HEK293 (cell line): ENCODE data around the gene MACROH2A1.
A peak's percentile ranks its signal among the peaks of the same experiment; 100 is the strongest.

Experiments
- CTCF ChIA-PET: fragments of 350-600 bp; formaldehyde crosslinking; extraction: SDS; loops from one replicate; lab custom pipeline; 2021; ENCODE audit warnings: antibody characterized with exemption; lab: Yijun Ruan, JAX
- POLR2A ChIA-PET: fragments of 300-600 bp; formaldehyde crosslinking; extraction: SDS; loops from one replicate; lab custom pipeline; 2020; ENCODE audit warnings: antibody characterized with exemption, inconsistent platforms; lab: Yijun Ruan, JAX
- H3K27ac ChIP-seq: fragments of 200-500 bp; sonication (Bioruptor generic); 2 replicates; pipeline ENCODE4 v1.5.1; 2014; ENCODE audit warnings: low read depth, low read length, control low read depth, inconsistent platforms; ENCODE audit errors: extremely low read depth
- H3K36me3 ChIP-seq, 2 experiments: fragments of 200-500 bp in 1 of 2; sonication (Bioruptor generic) in 1 of 2; 1 replicate in 1 of 2; 2 replicates in 1 of 2; pipeline ENCODE4 v1.5.1; 2014 to 2017; ENCODE audit warnings: inconsistent platforms in 2 of 2, low read length in 2 of 2; ENCODE audit not compliant: control insufficient read depth in 2 of 2, insufficient read depth in 1 of 2
- H3K4me1 ChIP-seq: fragments of 200-500 bp; sonication (Bioruptor generic); 2 replicates; pipeline ENCODE4 v1.5.1; 2014; ENCODE audit warnings: mild to moderate bottlenecking, low read length, inconsistent platforms; ENCODE audit not compliant: control insufficient read depth, insufficient read depth
- H3K4me3 ChIP-seq: 2 replicates; pipeline ENCODE4 v1.5.1; 2011; ENCODE audit warnings: low read depth, mild to moderate bottlenecking, control low read depth, low read length, moderate library complexity
- H3K9me3 ChIP-seq: fragments of 200-500 bp; sonication (Bioruptor generic); 2 replicates; pipeline ENCODE4 v1.5.1; 2014; ENCODE audit warnings: low read depth, low read length, inconsistent platforms; ENCODE audit not compliant: control insufficient read depth, insufficient read depth
- ELK4 ChIP-seq: IDR thresholded peaks from 2 replicates; pipeline ENCODE4 v1.6.1; 2011; ENCODE audit warnings: mild to moderate bottlenecking, low read depth, low read length, borderline replicate concordance
- GLI4 ChIP-seq: fragments of 450-650 bp; formaldehyde crosslinking; IDR thresholded peaks from 2 replicates; pipeline ENCODE4 v1.5.1; 2016; ENCODE audit warnings: missing biosample characterization, missing genetic modification characterization
- KLF1 ChIP-seq: fragments of 450-650 bp; formaldehyde crosslinking; IDR thresholded peaks from 2 replicates; pipeline ENCODE4 v1.5.1; 2016; ENCODE audit warnings: missing biosample characterization, missing genetic modification characterization
- PBX3 ChIP-seq: sonication (generic); formaldehyde crosslinking; IDR thresholded peaks from 2 replicates; pipeline ENCODE4 v1.8.1; 2022; ENCODE audit warnings: mild to moderate bottlenecking, moderate library complexity, missing genetic modification reagents
- SP3 ChIP-seq: fragments of 450-650 bp; formaldehyde crosslinking; IDR thresholded peaks from 2 replicates; pipeline ENCODE4 v1.5.1; 2016; ENCODE audit warnings: missing biosample characterization, missing genetic modification characterization
- TSHZ1 ChIP-seq: fragments of 450-650 bp; formaldehyde crosslinking; IDR thresholded peaks from 2 replicates; pipeline ENCODE4 v1.5.1; 2016; ENCODE audit warnings: missing biosample characterization, missing genetic modification characterization, borderline replicate concordance
- ZBTB20 ChIP-seq: fragments of 450-650 bp; formaldehyde crosslinking; IDR thresholded peaks from 2 replicates; pipeline ENCODE4 v1.5.1; 2016; ENCODE audit warnings: missing biosample characterization, missing genetic modification characterization
- ZBTB48 ChIP-seq: fragments of 450-650 bp; formaldehyde crosslinking; IDR thresholded peaks from 2 replicates; pipeline ENCODE4 v1.5.1; 2016; ENCODE audit warnings: missing biosample characterization, missing genetic modification characterization
- ZFHX2 ChIP-seq: fragments of 450-650 bp; formaldehyde crosslinking; conservative IDR thresholded peaks from 2 replicates; pipeline ENCODE4 v1.5.1; 2016; ENCODE audit warnings: missing biosample characterization, missing genetic modification characterization
- ZNF138 ChIP-seq: fragments of 450-650 bp; formaldehyde crosslinking; IDR thresholded peaks from 2 replicates; pipeline ENCODE4 v1.5.1; 2016; ENCODE audit warnings: missing biosample characterization, missing genetic modification characterization, borderline replicate concordance
- ZNF19 ChIP-seq: fragments of 450-650 bp; formaldehyde crosslinking; IDR thresholded peaks from 2 replicates; pipeline ENCODE4; 2016; ENCODE audit warnings: missing biosample characterization, missing genetic modification characterization, low read depth
- ZNF223 ChIP-seq: fragments of 450-650 bp; formaldehyde crosslinking; IDR thresholded peaks from 2 replicates; pipeline ENCODE4 v1.5.1; 2016; ENCODE audit warnings: missing biosample characterization, missing genetic modification characterization
- ZNF514 ChIP-seq: fragments of 450-650 bp; formaldehyde crosslinking; IDR thresholded peaks from 2 replicates; pipeline ENCODE4 v1.5.1; 2016; ENCODE audit warnings: missing biosample characterization, missing genetic modification characterization
- ZNF629 ChIP-seq: fragments of 450-650 bp; formaldehyde crosslinking; IDR thresholded peaks from 2 replicates; pipeline ENCODE4 v1.5.1; 2017; ENCODE audit warnings: missing biosample characterization, missing genetic modification characterization
- ZNF701 ChIP-seq: fragments of 450-650 bp; formaldehyde crosslinking; IDR thresholded peaks from 2 replicates; pipeline ENCODE4 v1.5.1; 2016; ENCODE audit warnings: missing biosample characterization, missing genetic modification characterization
- ZNF776 ChIP-seq: fragments of 450-650 bp; formaldehyde crosslinking; IDR thresholded peaks from 2 replicates; pipeline ENCODE4 v1.5.0; 2017; ENCODE audit warnings: missing biosample characterization, missing genetic modification characterization, borderline replicate concordance

Gene MACROH2A1

GRCh38 chr5:135388860-135389435 lies 10.1 kb downstream of the MACROH2A1 start (continued):
- TF ChIP-seq ZNF776 (tag by site-specific recombination): no peak

GRCh38 chr5:135387629-135387960 lies 11.4 kb downstream of the MACROH2A1 start:
- Histone ChIP-seq H3K4me1 (no peaks in the 10 kb centered on the region; the same call in 1 of the 2 replicates), H3K4me3 (no peak overlapping the region), H3K36me3 (peaks cover 15 to 99% of the 10 kb centered on the region in 2 experiments; a peak in 2 of 3 replicates), H3K9me3 (no peaks in the 10 kb centered on the region), H3K27ac (no peak overlapping the region)
- ChIA-PET POLR2A (no interaction called here), CTCF (interaction anchor here (1.0 kb wide), 1 partner anchor 38 kb away, joined by 6 read pairs; no protein-coding TSS in a partner anchor)
- TF ChIP-seq SP3 (tag by site-specific recombination) (no peak), PBX3 (CRISPR knock-in tag) (no peak), ZNF223 (tag by site-specific recombination) (no peak), ZNF629 (tag by site-specific recombination) (no peak), ELK4 (no peak), ZNF19 (no peak), ZBTB48 (tag by site-specific recombination) (no peak), ZNF514 (tag by site-specific recombination) (no peak), TSHZ1 (tag by site-specific recombination) (no peak), GLI4 (tag by site-specific recombination) (no peak), ZBTB20 (tag by site-specific recombination) (no peak), ZNF701 (tag by site-specific recombination) (no peak), ZNF138 (no peak)

GRCh38 chr5:135386886-135387628 lies 12.0 kb downstream of the MACROH2A1 start:
- Histone ChIP-seq H3K27ac (no peak overlapping the region), H3K4me1 (no peaks in the 10 kb centered on the region; the same call in 1 of the 2 replicates), H3K36me3 (peaks cover 15 to 99% of the 10 kb centered on the region in 2 experiments; a peak in 2 of 3 replicates), H3K4me3 (no peak overlapping the region), H3K9me3 (no peaks in the 10 kb centered on the region)
- CTCF ChIA-PET: interaction anchor here (1.0 to 1.2 kb wide), 3 partner anchors 39 to 41 kb away, joined by 3 to 6 read pairs (median 5); no protein-coding TSS in a partner anchor
- TF ChIP-seq KLF1: peak; percentile 85
- no peak for TF ChIP-seq ZFHX2 (tag by site-specific recombination)
- POLR2A ChIA-PET: no interaction called here
